ENCODE data around the gene ARMC9. TPM values are rescaled to one million over a fixed set of nuclear protein-coding genes. Genes with fewer than 3 reads are reported as not detected.

Gene ARMC9
- total RNA-seq (10 to 100 TPM; 35.8 to 40.6 TPM), polyA plus RNA-seq (ENCODE audit: insufficient read length in 6 of 6) (10 to 100 TPM; 11.4 to 14.5 (median 12.7) TPM)
- long read RNA-seq, donor 1, partial matches to known transcripts = 0 of 2 reads
- long read RNA-seq, donor 1, other reads (novel, unspliced or antisense) = 0 of 2 reads
- long read RNA-seq, donor 2, partial matches to known transcripts = 0 of 3 reads
- long read RNA-seq, donor 2, other reads (novel, unspliced or antisense) = 0 of 3 reads
- long read RNA-seq, donor 3, partial matches to known transcripts = 0 of 3 reads
- long read RNA-seq, donor 3, other reads (novel, unspliced or antisense) = 0 of 3 reads
- long read RNA-seq, donor 4, partial matches to known transcripts = 5 of 21 reads
- long read RNA-seq, donor 4, other reads (novel, unspliced or antisense) = 11 of 21 reads
- long read RNA-seq, donor 5 = 0 reads
- long read RNA-seq, donor 6, partial matches to known transcripts = 206 of 207 reads
- long read RNA-seq, donor 6, other reads (novel, unspliced or antisense) = 0 of 207 reads
- long read RNA-seq, donor 7 = 0 reads
- long read RNA-seq, donor 8, partial matches to known transcripts = 0 of 1 reads
- long read RNA-seq, donor 8, other reads (novel, unspliced or antisense) = 0 of 1 reads
- long read RNA-seq, donor 9 = 0 reads
- long read RNA-seq, donor 10, partial matches to known transcripts = 13 of 32 reads
- long read RNA-seq, donor 10, other reads (novel, unspliced or antisense) = 16 of 32 reads
- long read RNA-seq, donor 11, partial matches to known transcripts = 6 of 8 reads
- long read RNA-seq, donor 11, other reads (novel, unspliced or antisense) = 0 of 8 reads
- long read RNA-seq, donor 12 = 0 reads

DNA sequence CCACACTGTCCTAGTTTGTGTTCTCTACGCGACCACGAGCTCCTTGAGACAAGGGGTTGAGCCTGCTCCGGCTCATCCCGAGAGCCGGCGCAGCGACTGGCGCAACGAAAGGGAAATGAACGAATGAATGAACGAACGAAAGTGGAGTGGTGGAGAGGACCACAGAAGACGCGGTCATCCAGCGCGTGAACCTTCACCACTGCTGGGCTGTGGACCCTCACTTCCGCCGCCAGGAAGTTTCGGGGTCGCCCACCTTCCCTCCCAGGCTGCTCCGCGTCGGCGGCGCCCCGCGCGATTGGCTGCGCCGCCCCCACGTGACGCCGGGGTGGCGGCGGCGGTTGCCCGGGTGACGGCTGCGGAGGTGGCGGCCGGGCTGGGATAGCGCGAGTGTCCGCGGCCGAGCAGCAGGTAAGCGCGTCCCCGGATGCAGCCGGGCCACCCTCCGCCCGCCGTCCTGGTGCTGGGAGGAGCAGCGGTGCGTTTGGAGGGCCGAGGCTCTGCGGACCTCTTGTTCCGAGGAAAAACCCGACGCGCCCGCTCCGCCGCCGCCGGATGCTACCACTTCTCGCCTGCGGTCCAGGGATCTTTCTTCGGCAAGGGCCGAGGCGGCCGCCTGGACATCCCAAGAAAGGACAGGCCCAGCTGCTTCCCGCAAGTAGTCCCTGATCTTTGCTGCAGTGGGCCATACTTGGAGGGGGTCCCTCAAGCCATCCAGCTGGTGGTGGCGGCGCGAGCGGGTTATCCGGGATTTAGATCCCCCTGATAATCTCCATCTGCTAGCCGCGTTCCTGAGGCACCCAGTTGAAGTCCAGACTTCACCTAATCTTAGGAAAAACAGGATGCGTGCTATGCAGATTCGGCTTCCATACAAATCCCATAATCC, at the start of gene ARMC9:
Gene ARMC9, plus strand, starts transcription at position 341 of the 883 bp plus-strand sequence. CDS start 7,608 bp downstream, outside the sequence.
- ATAC-seq (peak; percentile 97), DNase-seq (peak; percentile 79 to 95 (median 80))
- peak within 1 kb of the TSS; percentile 82 to 87 for H3K4me3 ChIP-seq
- H3K36me3 ChIP-seq = no peaks in the 10 kb centered on the region
- no peaks in the 10 kb centered on the region for H3K9me3 ChIP-seq
- peaks cover 12 to 22% of the 10 kb centered on the region in 2 donors for H3K4me1 ChIP-seq
- intact Hi-C loops (cut with DNase I) = no loop called here
- TF ChIP-seq, protein P1, sequence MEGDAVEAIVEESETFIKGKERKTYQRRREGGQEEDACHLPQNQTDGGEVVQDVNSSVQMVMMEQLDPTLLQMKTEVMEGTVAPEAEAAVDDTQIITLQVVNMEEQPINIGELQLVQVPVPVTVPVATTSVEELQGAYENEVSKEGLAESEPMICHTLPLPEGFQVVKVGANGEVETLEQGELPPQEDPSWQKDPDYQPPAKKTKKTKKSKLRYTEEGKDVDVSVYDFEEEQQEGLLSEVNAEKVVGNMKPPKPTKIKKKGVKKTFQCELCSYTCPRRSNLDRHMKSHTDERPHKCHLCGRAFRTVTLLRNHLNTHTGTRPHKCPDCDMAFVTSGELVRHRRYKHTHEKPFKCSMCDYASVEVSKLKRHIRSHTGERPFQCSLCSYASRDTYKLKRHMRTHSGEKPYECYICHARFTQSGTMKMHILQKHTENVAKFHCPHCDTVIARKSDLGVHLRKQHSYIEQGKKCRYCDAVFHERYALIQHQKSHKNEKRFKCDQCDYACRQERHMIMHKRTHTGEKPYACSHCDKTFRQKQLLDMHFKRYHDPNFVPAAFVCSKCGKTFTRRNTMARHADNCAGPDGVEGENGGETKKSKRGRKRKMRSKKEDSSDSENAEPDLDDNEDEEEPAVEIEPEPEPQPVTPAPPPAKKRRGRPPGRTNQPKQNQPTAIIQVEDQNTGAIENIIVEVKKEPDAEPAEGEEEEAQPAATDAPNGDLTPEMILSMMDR (IDR thresholded peaks at IDR 0.05) = no peak
- no peaks in the 10 kb centered on the region for H3K27me3 ChIP-seq
- H3K27ac ChIP-seq = peak within 1 kb of the TSS; percentile 71

DNA sequence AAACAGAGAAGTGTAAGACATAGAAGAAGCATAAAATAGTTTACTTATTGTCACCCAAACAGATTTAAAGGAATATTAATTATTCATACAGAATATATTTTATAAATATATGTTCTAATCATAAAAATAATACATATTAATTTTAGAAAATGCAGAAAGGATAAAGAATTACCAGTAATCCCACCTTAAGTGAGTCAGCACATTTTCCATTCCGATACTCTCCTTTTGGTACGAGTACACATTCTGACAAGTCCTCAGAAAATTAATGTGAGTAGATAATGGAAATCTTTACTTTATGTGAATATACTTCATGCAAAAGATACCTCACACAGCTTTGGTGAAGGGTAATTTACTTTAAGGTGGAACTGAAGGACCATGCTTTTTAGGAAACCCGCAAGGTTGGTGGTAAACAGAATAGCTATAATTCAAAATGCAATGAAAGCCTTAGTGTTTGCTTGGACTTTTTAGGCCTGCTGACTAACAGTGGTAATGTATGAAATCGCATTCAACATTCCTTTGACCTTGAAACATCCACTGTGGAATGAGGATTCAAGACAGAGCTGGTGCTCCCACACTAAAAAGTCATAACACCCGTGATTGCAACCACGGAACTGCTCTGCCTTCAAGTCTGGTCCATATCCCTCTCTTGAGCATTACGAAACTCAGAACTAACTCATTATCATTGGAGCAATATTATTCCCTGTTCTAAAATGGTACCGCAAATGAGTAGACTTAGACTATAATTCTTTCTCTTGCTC, 45.5 kb upstream of the ARMC9 start:
- intact Hi-C loops (cut with DNase I) = no loop called here
- Histone ChIP-seq H3K27ac (no peak overlapping the region), H3K4me1 (no peaks in the 10 kb centered on the region), H3K36me3 (peaks cover 0 to 70% of the 10 kb centered on the region in 2 donors), H3K9me3 (no peaks in the 10 kb centered on the region), H3K27me3 (no peaks in the 10 kb centered on the region), H3K4me3 (no peak overlapping the region)
- no peak for ATAC-seq
- DNase-seq = no peak
- TF ChIP-seq, protein P1 (IDR thresholded peaks at IDR 0.05) = no peak

GRCh38 chr2:231159306-231159705, 39.1 kb upstream of the ARMC9 start:
- TF ChIP-seq, protein P1 (IDR thresholded peaks at IDR 0.05) = no peak
- Histone ChIP-seq H3K27ac (peak overlapping the region in 1 of 2 donors; percentile 17), H3K9me3 (no peaks in the 10 kb centered on the region), H3K27me3 (no peaks in the 10 kb centered on the region), H3K4me3 (no peak overlapping the region), H3K36me3 (peaks cover 0 to 57% of the 10 kb centered on the region in 2 donors), H3K4me1 (peaks cover 10 to 11% of the 10 kb centered on the region in 2 donors)
- DNase-seq = no peak
- intact Hi-C loops (cut with DNase I) = no loop called here
- ATAC-seq = no peak

DNA sequence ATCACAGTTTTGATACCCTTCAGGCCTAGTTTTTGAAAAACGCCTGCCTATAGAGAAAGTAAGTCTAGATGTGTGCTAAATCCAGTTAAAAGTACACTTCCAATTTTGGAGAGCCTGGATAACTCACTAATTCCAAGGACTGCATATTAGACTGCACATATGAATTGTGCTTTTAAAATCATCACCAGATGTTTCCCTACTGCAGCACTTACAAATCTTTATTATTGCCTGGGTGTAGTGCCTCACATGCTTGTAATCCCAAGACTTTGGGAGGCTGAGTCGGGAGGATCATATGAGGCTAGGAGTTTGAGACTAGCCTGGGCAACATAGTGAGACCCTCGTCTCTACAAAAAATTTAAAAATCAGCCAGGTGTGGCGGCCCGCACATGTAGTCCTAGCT, 37.7 kb upstream of the ARMC9 start:
- Histone ChIP-seq H3K9me3 (no peaks in the 10 kb centered on the region), H3K27me3 (no peaks in the 10 kb centered on the region), H3K4me1 (peaks cover 10 to 11% of the 10 kb centered on the region in 2 donors), H3K36me3 (peaks cover 0 to 60% of the 10 kb centered on the region in 2 donors), H3K4me3 (no peak overlapping the region), H3K27ac (peak overlapping the region; percentile 55 to 74)
- ATAC-seq (no peak), DNase-seq (no peak)
- intact Hi-C loops (cut with DNase I) = no loop called here
- TF ChIP-seq, protein P1 (IDR thresholded peaks at IDR 0.05) = no peak
